Measurements from ENCODE around the gene ITGAE.

GRCh38 chr17:3719265-3719664 is 81.7 kb downstream of the ITGAE start:
- TF ChIP-seq CTCF (IDR thresholded peaks at IDR 0.05) (no peak), POLR2A (IDR thresholded peaks at IDR 0.05) (no peak)

Data from lower leg skin (tissue), 3 donors.